Measurements from ENCODE around the gene ATXN1L. TPM values are rescaled to one million over a fixed set of nuclear protein-coding genes. Genes with fewer than 3 reads are reported as not detected.
A peak's percentile ranks its signal among the peaks of the same experiment; 100 is the strongest.

ATXN1L gene
- polyA plus RNA-seq, 1 donor (not counting 4 experiments of a cell fraction or from before 2014, with no cell fraction given), result 12.8 TPM

DNA sequence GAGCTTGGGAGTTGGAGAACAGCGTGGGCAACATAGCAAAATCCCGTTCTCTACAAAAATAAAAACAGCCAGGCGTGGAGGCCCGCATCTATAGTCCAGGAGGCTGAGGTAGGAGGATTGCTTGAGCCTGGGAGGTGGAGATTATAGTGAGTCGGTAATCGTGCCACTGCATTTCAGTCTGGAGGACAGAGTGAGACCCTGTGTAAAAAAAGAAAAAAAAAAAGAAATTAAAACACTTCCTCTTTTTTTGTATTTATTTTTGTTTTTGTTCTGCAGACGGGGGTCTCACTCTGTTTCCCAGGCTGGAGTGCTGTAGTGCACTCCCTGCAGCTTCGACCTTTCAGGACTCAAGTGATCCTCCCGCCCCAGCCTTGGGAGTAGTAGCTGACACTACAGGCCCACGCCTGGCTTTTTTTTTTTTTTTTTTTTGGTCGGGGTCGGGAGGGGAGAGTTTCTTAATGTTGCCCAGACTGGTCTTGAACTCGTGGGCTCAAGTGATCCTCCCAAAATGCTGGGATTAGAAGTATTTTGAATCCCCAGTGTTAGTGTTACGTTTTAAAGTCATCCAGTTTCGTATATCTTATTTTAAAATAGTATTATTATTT, 51.1 kb downstream of the ATXN1L start:
- Histone ChIP-seq H3K9me3 (ENCODE audit: control insufficient read depth, low read depth, low read length) (no peaks in the 10 kb centered on the region), H4K20me1 (ENCODE audit: control insufficient read depth, extremely low read depth, insufficient read depth, low read length) (peaks cover 9% of the 10 kb centered on the region), H3K27me3 (ENCODE audit: control insufficient read depth, extremely low read depth, insufficient read depth, low read length) (no peaks in the 10 kb centered on the region), H3K4me3 (ENCODE audit: control insufficient read depth in 2 of 3, extremely low read depth in 1 of 3, insufficient read depth in 2 of 3, low read depth in 1 of 3, low read length in 3 of 3) (peak overlapping the region; percentile 91 to 100 (median 96)), H3K36me3 (ENCODE audit: control insufficient read depth in 2 of 2, extremely low read depth in 1 of 2, insufficient read depth in 2 of 2, low read length in 2 of 2) (peaks cover 0 to 3% of the 10 kb centered on the region in 2 experiments), H3K79me2 (ENCODE audit: control insufficient read depth, insufficient read depth, low read length) (peaks cover 65% of the 10 kb centered on the region), H2AFZ (ENCODE audit: control insufficient read depth, low read length) (no peak overlapping the region), H3K9ac (ENCODE audit: control insufficient read depth, extremely low read depth, insufficient read depth, low read length) (peak overlapping the region; percentile 98), H3K27ac (ENCODE audit: control insufficient read depth, insufficient read depth, low read length) (no peak overlapping the region), H3K4me1 (ENCODE audit: control insufficient read depth, extremely low read depth, insufficient read depth, low read length) (peaks cover 3% of the 10 kb centered on the region), H3K9me1 (ENCODE audit: control insufficient read depth, extremely low read depth, insufficient read depth, low read length) (no peaks in the 10 kb centered on the region), H3K4me2 (ENCODE audit: control insufficient read depth, extremely low read depth, insufficient read depth, low read depth, low read length) (peak overlapping the region; percentile 90)
- dilution Hi-C loops (cut with MboI; ENCODE audit: extremely low pct_ligation_motif_present, low sequenced_read_pairs), result no loop called here
- no peak for TF ChIP-seq EZH2 (IDR thresholded peaks at IDR 0.05; ENCODE audit: low read length)
- TF ChIP-seq, protein P1, sequence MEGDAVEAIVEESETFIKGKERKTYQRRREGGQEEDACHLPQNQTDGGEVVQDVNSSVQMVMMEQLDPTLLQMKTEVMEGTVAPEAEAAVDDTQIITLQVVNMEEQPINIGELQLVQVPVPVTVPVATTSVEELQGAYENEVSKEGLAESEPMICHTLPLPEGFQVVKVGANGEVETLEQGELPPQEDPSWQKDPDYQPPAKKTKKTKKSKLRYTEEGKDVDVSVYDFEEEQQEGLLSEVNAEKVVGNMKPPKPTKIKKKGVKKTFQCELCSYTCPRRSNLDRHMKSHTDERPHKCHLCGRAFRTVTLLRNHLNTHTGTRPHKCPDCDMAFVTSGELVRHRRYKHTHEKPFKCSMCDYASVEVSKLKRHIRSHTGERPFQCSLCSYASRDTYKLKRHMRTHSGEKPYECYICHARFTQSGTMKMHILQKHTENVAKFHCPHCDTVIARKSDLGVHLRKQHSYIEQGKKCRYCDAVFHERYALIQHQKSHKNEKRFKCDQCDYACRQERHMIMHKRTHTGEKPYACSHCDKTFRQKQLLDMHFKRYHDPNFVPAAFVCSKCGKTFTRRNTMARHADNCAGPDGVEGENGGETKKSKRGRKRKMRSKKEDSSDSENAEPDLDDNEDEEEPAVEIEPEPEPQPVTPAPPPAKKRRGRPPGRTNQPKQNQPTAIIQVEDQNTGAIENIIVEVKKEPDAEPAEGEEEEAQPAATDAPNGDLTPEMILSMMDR (optimal IDR thresholded peaks at IDR 0.05 in 1 of 3, IDR thresholded peaks at IDR 0.05 in 1 of 3, conservative IDR thresholded peaks at IDR 0.05 in 1 of 3; ENCODE audit: extremely low read depth in 1 of 3, insufficient read depth in 2 of 3, low read length in 3 of 3), result no peak
- DNase-seq (ENCODE audit: low read depth, low spot score) (no peak), FAIRE-seq (no peak)

- Histone ChIP-seq H3K27me3 (ENCODE audit: control insufficient read depth, extremely low read depth, insufficient read depth, low read length) (no peaks in the 10 kb centered on the region), H3K9me3 (ENCODE audit: control insufficient read depth, low read depth, low read length) (no peaks in the 10 kb centered on the region), H3K27ac (ENCODE audit: control insufficient read depth, insufficient read depth, low read length) (no peak overlapping the region), H3K4me3 (ENCODE audit: control insufficient read depth in 2 of 3, extremely low read depth in 1 of 3, insufficient read depth in 2 of 3, low read depth in 1 of 3, low read length in 3 of 3) (no peak overlapping the region), H3K4me1 (ENCODE audit: control insufficient read depth, extremely low read depth, insufficient read depth, low read length) (peaks cover 3% of the 10 kb centered on the region), H4K20me1 (ENCODE audit: control insufficient read depth, extremely low read depth, insufficient read depth, low read length) (peaks cover 27% of the 10 kb centered on the region), H3K4me2 (ENCODE audit: control insufficient read depth, extremely low read depth, insufficient read depth, low read depth, low read length) (no peak overlapping the region), H3K79me2 (ENCODE audit: control insufficient read depth, insufficient read depth, low read length) (peaks cover 88% of the 10 kb centered on the region), H2AFZ (ENCODE audit: control insufficient read depth, low read length) (no peak overlapping the region), H3K9ac (ENCODE audit: control insufficient read depth, extremely low read depth, insufficient read depth, low read length) (no peak overlapping the region), H3K36me3 (ENCODE audit: control insufficient read depth in 2 of 2, extremely low read depth in 1 of 2, insufficient read depth in 2 of 2, low read length in 2 of 2) (peaks cover 0 to 3% of the 10 kb centered on the region in 2 experiments), H3K9me1 (ENCODE audit: control insufficient read depth, extremely low read depth, insufficient read depth, low read length) (no peaks in the 10 kb centered on the region)
- no peak for DNase-seq (ENCODE audit: low read depth, low spot score)
- FAIRE-seq, result no peak
- dilution Hi-C loops (cut with MboI; ENCODE audit: extremely low pct_ligation_motif_present, low sequenced_read_pairs), result no loop called here
- no peak for TF ChIP-seq EZH2 (IDR thresholded peaks at IDR 0.05; ENCODE audit: low read length)
- TF ChIP-seq, protein P1 (optimal IDR thresholded peaks at IDR 0.05 in 1 of 3, IDR thresholded peaks at IDR 0.05 in 1 of 3, conservative IDR thresholded peaks at IDR 0.05 in 1 of 3; ENCODE audit: extremely low read depth in 1 of 3, insufficient read depth in 2 of 3, low read length in 3 of 3), result no peak
Measured at GRCh38 chr16:71899171-71899570, 53.4 kb downstream of the ATXN1L start.

Data from keratinocyte (primary cell).